C4-2B (cell line): ENCODE data around the gene ZCCHC18.

Experiments
- CTCF ChIP-seq: fragments of 450-650 bp; conservative IDR thresholded peaks from 2 replicates; pipeline ENCODE4 v1.5.1; 2017; ENCODE audit warnings: mild to moderate bottlenecking
- ZFX ChIP-seq: fragments of 450-650 bp; IDR thresholded peaks from 2 replicates; pipeline ENCODE4 v1.6.1; 2017

- TF ChIP-seq CTCF = no peak
- TF ChIP-seq ZFX = no peak
Measured at GRCh38 chrX:104098919-104099318, 13.4 kb upstream of the ZCCHC18 start.
